Stimulated activated CD8-positive, alpha-beta memory T cell treated with anti-CD3 and anti-CD28 coated beads, Interleukin-12 subunit alpha, Interleukin-12 subunit beta, amount 100 ng/mL, for 1 hour (primary cell): ENCODE results near the gene MS4A6A.
"Not testable (repeated sequence)": the region's sequence is repeated elsewhere in the genome, so short reads cannot be mapped to it uniquely, and the experiment has no call there.

ENCODE experiments used
- DNase-seq: peaks from one replicate; pipeline ENCODE4 v3.0.0-alpha.2; 2020; ENCODE audit warnings: low read depth

Gene MS4A6A

GRCh38 chr11:60183591-60184205 is 815 bp upstream of the MS4A6A start:
- DNase-seq = no peak

GRCh38 chr11:60175860-60176275 is 7.0 kb downstream of the MS4A6A start:
- DNase-seq = no peak

GRCh38 chr11:60172011-60172410 is 10.9 kb downstream of the MS4A6A start:
- no peak for DNase-seq

- no peak for DNase-seq
Observed at GRCh38 chr11:60170566-60170965, 12.3 kb downstream of the MS4A6A start.

- no peak for DNase-seq
Observed at GRCh38 chr11:60169264-60169915, 13.5 kb downstream of the MS4A6A start.

GRCh38 chr11:60168306-60168705 is 14.6 kb downstream of the MS4A6A start:
- DNase-seq = no peak

GRCh38 chr11:60165951-60166350 is 16.9 kb downstream of the MS4A6A start:
- DNase-seq = no peak

- no peak for DNase-seq
Observed at GRCh38 chr11:60165538-60165937, 17.3 kb downstream of the MS4A6A start.

- DNase-seq = no peak
Observed at GRCh38 chr11:60164550-60165075, 18.3 kb downstream of the MS4A6A start.

- no peak for DNase-seq
Observed at GRCh38 chr11:60161766-60162165, 21.1 kb downstream of the MS4A6A start.

- no peak for DNase-seq
Observed at GRCh38 chr11:60161107-60161506, 21.8 kb downstream of the MS4A6A start.

GRCh38 chr11:60159868-60160267 is 23.0 kb downstream of the MS4A6A start:
- DNase-seq = no peak

GRCh38 chr11:60159284-60159683 is 23.6 kb downstream of the MS4A6A start:
- no peak for DNase-seq

GRCh38 chr11:60158636-60159035 is 24.2 kb downstream of the MS4A6A start:
- no peak for DNase-seq

GRCh38 chr11:60155931-60156330 is 27.0 kb downstream of the MS4A6A start:
- DNase-seq = no peak

GRCh38 chr11:60152727-60153126 is 30.2 kb downstream of the MS4A6A start:
- DNase-seq = not testable (repeated sequence)

- DNase-seq = no peak
Observed at GRCh38 chr11:60150279-60150678, 32.6 kb downstream of the MS4A6A start.

GRCh38 chr11:60145677-60146076 is 37.2 kb downstream of the MS4A6A start:
- DNase-seq = no peak

GRCh38 chr11:60143768-60144167 is 39.1 kb downstream of the MS4A6A start:
- DNase-seq = no peak

- DNase-seq = no peak
Observed at GRCh38 chr11:60133917-60134316, 49.0 kb downstream of the MS4A6A start.

- DNase-seq = no peak
Observed at GRCh38 chr11:60131912-60132311, 51.0 kb downstream of the MS4A6A start.

GRCh38 chr11:60130496-60130895 is 52.4 kb downstream of the MS4A6A start:
- no peak for DNase-seq

GRCh38 chr11:60129853-60130252 is 53.0 kb downstream of the MS4A6A start:
- DNase-seq = no peak

- DNase-seq = not testable (repeated sequence)
Observed at GRCh38 chr11:60128866-60129265, 54.0 kb downstream of the MS4A6A start.
